K562 (cell line): ENCODE measurements around the gene PRIM1. TPM values are rescaled to one million over a fixed set of nuclear protein-coding genes. Genes with fewer than 3 reads are reported as not detected.

Experiments
- ATAC-seq: fragments of 200-7000 bp; cut with Tn5 transposase; 3 replicates; pipeline ENCODE4 v1.9.1; 2020; ENCODE audit warnings: moderate library complexity
- BruUV-seq: library from RNA; stranded (reverse); fragments of 400-500 nt; replicated peaks from 2 replicates; lab custom pipeline; 2021; lab: Mats Ljungman, UMichigan
- CTCF ChIA-PET: fragments of 300-600 bp; formaldehyde crosslinking; extraction: SDS; loops from one replicate; lab custom pipeline; 2021; ENCODE audit warnings: low intra/inter-chr PET ratio; lab: Yijun Ruan, JAX
- POLR2A ChIA-PET: fragments of 300-600, 350-650 bp; sonication (Branson Sonifier 250); formaldehyde crosslinking; extraction: SDS; loops from one replicate; lab custom pipeline; 2021; ENCODE audit warnings: antibody characterized with exemption, inconsistent platforms; lab: Yijun Ruan, JAX
- DNase-seq, 4 experiments: peaks; one replicate each; pipeline versions ENCODE4 v3.0.0 to v3.0.0-alpha.2; 2011 to 2018; ENCODE audit warnings: low spot score in 3 of 4, mixed read lengths in 3 of 4; ENCODE audit errors: extremely low read depth in 1 of 4
- FAIRE-seq: peaks from 2 replicates; lab custom pipeline; 2011; peaks lifted over from hg19 to GRCh38; lab: Jason Lieb, UNC
- H2AFZ ChIP-seq: 2 replicates; pipeline ENCODE4 v1.6.0; 2011; ENCODE audit warnings: low read depth, low read length, control low read depth, inconsistent platforms
- H3K27ac ChIP-seq: fragments of 200-600 bp; 3 replicates; pipeline ENCODE4 v1.8.0; 2011; ENCODE audit warnings: low read depth, mild to moderate bottlenecking, control low read depth, inconsistent platforms, low read length, moderate library complexity, mixed read lengths; ENCODE audit errors: extremely low read depth
- H3K27me3 ChIP-seq, 2 experiments: fragments of 300-600 bp in 1 of 2; 2 replicates in 1 of 2; 3 replicates in 1 of 2; pipeline versions ENCODE4 v1.6.0 to v1.8.0; 2011; ENCODE audit warnings: inconsistent platforms in 2 of 2, low read length in 2 of 2, mild to moderate bottlenecking in 1 of 2, mixed read lengths in 1 of 2, moderate library complexity in 1 of 2; ENCODE audit not compliant: control insufficient read depth in 2 of 2, insufficient read depth in 2 of 2
- H3K36me3 ChIP-seq: fragments of 300-600 bp; 3 replicates; pipeline ENCODE4 v1.8.0; 2011; ENCODE audit warnings: mild to moderate bottlenecking, low read length, inconsistent platforms; ENCODE audit not compliant: control insufficient read depth, insufficient read depth
- H3K4me1 ChIP-seq, 2 experiments: fragments of 200-600 bp in 1 of 2; replicated peaks in 1 of 2; 2 replicates in 1 of 2; 3 replicates in 1 of 2; pipeline versions ENCODE4 v1.5.1 to v1.8.0; 2011; ENCODE audit warnings: inconsistent platforms in 2 of 2, low read length in 2 of 2, mild to moderate bottlenecking in 1 of 2, mixed read lengths in 1 of 2, moderate library complexity in 1 of 2; ENCODE audit not compliant: control insufficient read depth in 2 of 2, insufficient read depth in 2 of 2
- H3K4me2 ChIP-seq: 2 replicates; pipeline ENCODE4 v1.6.1; 2011; ENCODE audit warnings: low read length, control low read depth, inconsistent platforms, mixed read lengths; ENCODE audit not compliant: insufficient read depth
- H3K4me3 ChIP-seq: fragments of 200-600 bp; sonication (generic), shearing (Covaris generic); 2 replicates; pipeline ENCODE4 v1.5.1; 2016; ENCODE audit warnings: control low read depth, inconsistent platforms
- H3K79me2 ChIP-seq: fragments of 200-600 bp; 3 replicates; pipeline ENCODE4 v1.8.0; 2011; ENCODE audit warnings: low read length, inconsistent platforms; ENCODE audit not compliant: control insufficient read depth, insufficient read depth
- H3K9ac ChIP-seq, 2 experiments: 2 replicates each; pipeline versions ENCODE4 v1.6.0 to v1.6.1; 2011; ENCODE audit warnings: low read depth in 2 of 2, low read length in 2 of 2, control low read depth in 1 of 2, inconsistent platforms in 1 of 2, mild to moderate bottlenecking in 1 of 2, mixed read lengths in 1 of 2; ENCODE audit not compliant: insufficient read depth in 1 of 2
- H3K9me1 ChIP-seq: one replicate; pipeline ENCODE4 v1.6.0; 2011; ENCODE audit warnings: inconsistent platforms, mild to moderate bottlenecking, low read length, moderate library complexity; ENCODE audit not compliant: control insufficient read depth, insufficient read depth
- H3K9me3 ChIP-seq: replicated peaks from 2 replicates; pipeline ENCODE4 v1.5.1; 2011; ENCODE audit warnings: low read depth, low read length, inconsistent platforms; ENCODE audit not compliant: control insufficient read depth, insufficient read depth
- H4K20me1 ChIP-seq: replicated peaks from 2 replicates; pipeline ENCODE4 v1.6.1; 2011; ENCODE audit warnings: low read length, inconsistent platforms, mixed read lengths; ENCODE audit not compliant: control insufficient read depth, insufficient read depth
- BRF2 ChIP-seq: IDR thresholded peaks from 3 replicates; pipeline ENCODE4 v1.6.1; 2011; ENCODE audit warnings: borderline replicate concordance, mild to moderate bottlenecking; ENCODE audit not compliant: insufficient read length, insufficient read depth
- ETV1 ChIP-seq: fragments of 450-650 bp; conservative IDR thresholded peaks from 2 replicates; pipeline ENCODE4 v1.6.1; 2016; ENCODE audit warnings: missing genetic modification characterization, control low read depth, low read depth, missing compliant biosample characterization
- HDAC2 ChIP-seq: fragments of 450-650 bp; IDR thresholded peaks from 2 replicates; pipeline ENCODE4 v1.6.1; 2016; ENCODE audit warnings: mild to moderate bottlenecking
- KDM1A ChIP-seq, 2 experiments: fragments of 450-650 bp; IDR thresholded peaks; 2 replicates each; pipeline ENCODE4 v1.6.1; 2016; ENCODE audit warnings: mild to moderate bottlenecking in 2 of 2
- NKRF ChIP-seq: fragments of 450-650 bp; IDR thresholded peaks from 2 replicates; pipeline ENCODE4 v1.6.1; 2016; ENCODE audit warnings: borderline replicate concordance
- RBFOX2 ChIP-seq: fragments of 200-400 bp; formaldehyde crosslinking; IDR thresholded peaks from 2 replicates; pipeline ENCODE4 v1.6.1; 2017; ENCODE audit warnings: low read depth, mild to moderate bottlenecking, low read length, moderate library complexity
- SPI1 ChIP-seq: IDR thresholded peaks from 2 replicates; pipeline ENCODE4 v1.6.1; 2011; ENCODE audit warnings: low read depth, low read length, control low read depth, borderline replicate concordance
- ZNF134 ChIP-seq: fragments of 250-450 bp; sonication (Bioruptor Pico); conservative IDR thresholded peaks from 2 replicates; pipeline ENCODE4 v1.4.0; 2020
- whole genome bisulfite sequencing: fragments of 100-300 bp; shearing (Covaris generic); methylation state at CpG from one replicate; pipeline ENCODE4 v1.1.6; 2016; ENCODE audit warnings: low coverage, mixed read lengths; ENCODE audit not compliant: insufficient coverage; ENCODE audit errors: missing lambda C conversion rate; 5-methylcytosine and 5-hydroxymethylcytosine counted together
- in situ Hi-C: fragments of 300-500 bp; cut with MboI; formaldehyde crosslinking; loops from 4 replicates; pipeline ENCODE4 v1.15.0; 2018; ENCODE audit warnings: inconsistent platforms, mixed read lengths
- intact Hi-C: fragments of 100-400 bp; cut with micrococcal nuclease; formaldehyde crosslinking; loops from 2 replicates; pipeline ENCODE4 v1.14.2; 2022
- polyA plus RNA-seq, 8 experiments: library from polyadenylated mRNA; depleted of rRNA in 4 of 8; stranded (reverse) in 5 of 8; unstranded in 3 of 8; fragments of >200 nt; fragmentation: Nextera tagmentation in 2 of 8; fragmentation: Illumina TruSeq in 1 of 8; extraction: Ambion mirVana in 2 of 8; extraction: Trizol in 1 of 8; gene quantifications; 2 replicates each; pipeline versions ENCODE4 v1.2.1 to v1.2.3, GENCODE V29; 2011 to 2014; ENCODE audit warnings: inconsistent platforms in 1 of 8, missing spikeins in 1 of 8
- total RNA-seq, 7 experiments: library from RNA; depleted of rRNA in 6 of 7; stranded (reverse); fragments of >200 nt in 6 of 7; fragmentation: Illumina TruSeq in 2 of 7; extraction: Trizol in 2 of 7; gene quantifications; 2 replicates each; pipeline versions ENCODE4 v1.2.1 to v1.2.3, GENCODE V29; 2011 to 2021; ENCODE audit warnings: low replicate concordance in 1 of 7

Gene PRIM1
- total and polyA plus RNA-seq, 9 of the 15 experiments (the other 6 are each of a cell fraction or from before 2014, with no cell fraction given), result 67.2 to 179 (median 140) TPM

GRCh38 chr12:56720731-56721151 lies 31.4 kb downstream of the PRIM1 start:
- peak overlapping the region; percentile 79 to 100; a peak in 2 of 4 replicates for H3K9ac ChIP-seq
- peak overlapping the region; percentile 25; the same call in 2 of the 3 replicates for H3K27ac ChIP-seq
- H2AFZ ChIP-seq, result no peak overlapping the region
- H3K9me1 ChIP-seq, result peaks cover 36% of the 10 kb centered on the region
- intact Hi-C loops (no loop called here), in situ Hi-C loops (loop anchor here (10.0 kb wide), 1 partner anchor 76 kb away; the partner anchor contains the start of gene ATP5F1B)
- H4K20me1 ChIP-seq, result peaks cover 62% of the 10 kb centered on the region
- peak overlapping the region; percentile 89; the same call in 1 of the 2 replicates for H3K4me3 ChIP-seq
- peak overlapping the region; percentile 99 for H3K4me2 ChIP-seq
- DNase-seq, result no peak
- BruUV-seq, result no TSS peak
- CTCF ChIA-PET, result no interaction called here
- POLR2A ChIA-PET, result interaction anchor here (0.5 to 4.6 kb wide), 8 partner anchors 11 to 299 kb away, joined by 3 to 32 read pairs (median 3); partner anchors contain the start of gene ATP5F1B
- H3K36me3 ChIP-seq, result peaks cover 86% of the 10 kb centered on the region
- TF ChIP-seq BRF2, result no peak
- no peak for TF ChIP-seq RBFOX2
- 0 out of 4 replicates have a peak, but pooled peaks of 1 of the 2 experiments have one; percentile 33 for TF ChIP-seq KDM1A (IDR thresholded peaks at IDR 0.05)
- TF ChIP-seq HDAC2, result no peak
- TF ChIP-seq ETV1 (tag), result 0 out of 2 replicates have a peak, but pooled peaks have one; percentile 20
- TF ChIP-seq SPI1, result 0 out of 2 replicates have a peak, but pooled peaks have one; percentile 42
- no peak for TF ChIP-seq NKRF
- no peak for TF ChIP-seq ZNF134 (CRISPR knock-in tag)
- no peaks in the 10 kb centered on the region for H3K27me3 ChIP-seq
- H3K9me3 ChIP-seq, result no peaks in the 10 kb centered on the region
- no peak for ATAC-seq
- no peak for FAIRE-seq
- peaks cover 92% of the 10 kb centered on the region for H3K79me2 ChIP-seq
- WGBS, result 9% methylated on average over 1 of the region's 1 CpG
- H3K4me1 ChIP-seq, result peaks cover 28 to 44% of the 10 kb centered on the region in 2 experiments
